Measurements from ENCODE around the gene SIDT2. TPM values are rescaled to one million over a fixed set of nuclear protein-coding genes. Genes with fewer than 3 reads are reported as not detected.
"Not testable (repeated sequence)": the region's sequence is repeated elsewhere in the genome, so short reads cannot be mapped to it uniquely, and the experiment has no call there.

Gene SIDT2
- total RNA-seq, 3 donors from 2014 or later (not counting 1 experiment from before 2014, with no cell fraction given), result 80.0 to 111 (median 82.0) TPM

DNA sequence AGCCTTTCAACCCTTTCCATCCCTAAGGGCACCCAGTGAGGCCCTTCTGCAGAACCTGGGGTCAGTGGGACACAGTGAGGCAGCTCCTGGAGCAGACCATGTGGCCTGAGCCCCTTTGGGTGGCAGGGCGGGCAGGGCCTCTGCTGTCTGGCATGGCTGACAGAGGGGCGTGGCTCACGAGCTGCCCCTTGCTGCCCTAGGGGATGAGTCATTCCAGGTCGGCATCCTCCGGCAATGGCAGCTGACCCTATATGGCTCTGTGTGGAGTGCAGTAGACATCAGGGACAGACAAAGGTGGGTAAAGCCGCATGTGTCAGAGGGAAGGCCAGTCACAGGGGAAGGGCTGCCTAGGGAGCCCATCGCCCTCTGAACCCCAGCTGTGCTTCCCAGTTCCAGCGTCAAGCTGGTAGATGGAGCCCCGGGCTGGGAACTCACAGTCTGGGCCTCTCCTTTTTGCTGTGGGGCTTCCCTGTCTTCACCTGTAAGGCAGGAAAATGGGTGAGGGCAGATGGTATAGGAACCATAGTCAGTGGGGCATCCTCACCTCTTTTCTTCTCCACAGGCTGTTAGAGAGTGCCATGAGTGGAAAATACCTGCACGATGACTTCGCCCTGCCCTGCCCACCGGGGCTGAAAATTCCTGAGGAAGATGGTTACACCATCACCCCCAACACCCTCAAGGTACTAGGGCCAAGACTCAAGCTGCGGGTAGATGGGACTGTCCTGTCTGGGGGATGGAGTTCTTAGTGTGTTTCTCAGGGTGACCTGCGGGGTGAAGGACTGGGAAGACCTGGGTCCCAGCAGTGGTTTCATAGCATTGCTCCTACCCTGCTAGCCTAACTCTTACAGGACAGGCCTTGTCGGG lies 41.1 kb upstream of the SIDT2 start:
- WGBS (ENCODE audit: insufficient coverage), result no CpG with 5 or more reads among the region's 15 CpGs
- H3K27me3 ChIP-seq (ENCODE audit: control insufficient read depth, insufficient read depth, low read length); H3K4me1 Mint-ChIP-seq; H3K9me3 Mint-ChIP-seq; H3K9me3 ChIP-seq (ENCODE audit: control insufficient read depth, insufficient read depth, low read length); H3K36me3 ChIP-seq (ENCODE audit: control insufficient read depth, insufficient read depth, low read length); H3K27ac ChIP-seq (ENCODE audit: low read length); H3K4me1 ChIP-seq (ENCODE audit: control insufficient read depth, insufficient read depth, low read length); H3K36me3 Mint-ChIP-seq; H3K4me3 Mint-ChIP-seq; intact Hi-C loops (cut with micrococcal nuclease); ATAC-seq; DNase-seq; H3K27ac Mint-ChIP-seq; H3K4me3 ChIP-seq (ENCODE audit: low read length): not testable (repeated sequence)
- peaks cover 20 to 30% of the 10 kb centered on the region in 2 donors for H3K27me3 Mint-ChIP-seq (ENCODE audit: low read depth in 2 of 2)

DNA sequence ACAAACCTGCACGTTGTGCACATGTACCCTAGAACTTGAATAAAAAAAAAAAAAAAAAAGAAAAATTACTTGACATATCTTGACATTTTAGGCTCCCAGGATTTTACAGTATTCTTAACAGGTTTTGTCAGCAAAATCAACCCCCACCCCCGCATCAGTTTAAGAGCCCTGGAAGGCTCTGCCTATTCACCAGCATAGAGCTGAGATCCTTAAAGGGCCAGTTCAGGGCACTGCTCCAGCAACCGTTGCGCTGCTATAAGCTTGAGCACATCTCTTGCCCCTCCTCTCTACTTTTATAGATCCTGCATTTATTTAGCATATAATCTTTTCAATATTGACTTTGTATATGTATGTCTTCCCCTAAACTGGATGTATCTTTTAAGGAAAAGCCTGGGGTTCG lies 35.2 kb upstream of the SIDT2 start:
- H3K4me3 Mint-ChIP-seq, result peak overlapping the region; percentile 100
- no peaks in the 10 kb centered on the region for H3K27me3 ChIP-seq (ENCODE audit: control insufficient read depth, insufficient read depth, low read length)
- TF ChIP-seq, protein P1, sequence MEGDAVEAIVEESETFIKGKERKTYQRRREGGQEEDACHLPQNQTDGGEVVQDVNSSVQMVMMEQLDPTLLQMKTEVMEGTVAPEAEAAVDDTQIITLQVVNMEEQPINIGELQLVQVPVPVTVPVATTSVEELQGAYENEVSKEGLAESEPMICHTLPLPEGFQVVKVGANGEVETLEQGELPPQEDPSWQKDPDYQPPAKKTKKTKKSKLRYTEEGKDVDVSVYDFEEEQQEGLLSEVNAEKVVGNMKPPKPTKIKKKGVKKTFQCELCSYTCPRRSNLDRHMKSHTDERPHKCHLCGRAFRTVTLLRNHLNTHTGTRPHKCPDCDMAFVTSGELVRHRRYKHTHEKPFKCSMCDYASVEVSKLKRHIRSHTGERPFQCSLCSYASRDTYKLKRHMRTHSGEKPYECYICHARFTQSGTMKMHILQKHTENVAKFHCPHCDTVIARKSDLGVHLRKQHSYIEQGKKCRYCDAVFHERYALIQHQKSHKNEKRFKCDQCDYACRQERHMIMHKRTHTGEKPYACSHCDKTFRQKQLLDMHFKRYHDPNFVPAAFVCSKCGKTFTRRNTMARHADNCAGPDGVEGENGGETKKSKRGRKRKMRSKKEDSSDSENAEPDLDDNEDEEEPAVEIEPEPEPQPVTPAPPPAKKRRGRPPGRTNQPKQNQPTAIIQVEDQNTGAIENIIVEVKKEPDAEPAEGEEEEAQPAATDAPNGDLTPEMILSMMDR (IDR thresholded peaks at IDR 0.05), result no peak
- ATAC-seq (peak; percentile 30 to 57 (median 41)), DNase-seq (peak in 1 of 2 donors; percentile 58)
- peaks cover 24% of the 10 kb centered on the region for H3K4me1 ChIP-seq (ENCODE audit: control insufficient read depth, insufficient read depth, low read length)
- H3K27ac Mint-ChIP-seq, result peak overlapping the region; percentile 89 to 93
- H3K36me3 Mint-ChIP-seq, result peaks cover 6% of the 10 kb centered on the region
- 12% methylated on average over 5 of the region's 5 CpGs for WGBS (ENCODE audit: insufficient coverage)
- H3K27me3 Mint-ChIP-seq (ENCODE audit: low read depth in 2 of 2), result peaks cover 12 to 30% of the 10 kb centered on the region in 2 donors
- peak overlapping the region; percentile 74 for H3K4me3 ChIP-seq (ENCODE audit: low read length)
- no peaks in the 10 kb centered on the region for H3K9me3 ChIP-seq (ENCODE audit: control insufficient read depth, insufficient read depth, low read length)
- peaks cover 32 to 36% of the 10 kb centered on the region in 2 donors for H3K4me1 Mint-ChIP-seq
- no peaks in the 10 kb centered on the region for H3K9me3 Mint-ChIP-seq
- intact Hi-C loops (cut with micrococcal nuclease), result no loop called here
- H3K36me3 ChIP-seq (ENCODE audit: control insufficient read depth, insufficient read depth, low read length), result peaks cover 10% of the 10 kb centered on the region
- H3K27ac ChIP-seq (ENCODE audit: low read length), result peak overlapping the region; percentile 74

DNA sequence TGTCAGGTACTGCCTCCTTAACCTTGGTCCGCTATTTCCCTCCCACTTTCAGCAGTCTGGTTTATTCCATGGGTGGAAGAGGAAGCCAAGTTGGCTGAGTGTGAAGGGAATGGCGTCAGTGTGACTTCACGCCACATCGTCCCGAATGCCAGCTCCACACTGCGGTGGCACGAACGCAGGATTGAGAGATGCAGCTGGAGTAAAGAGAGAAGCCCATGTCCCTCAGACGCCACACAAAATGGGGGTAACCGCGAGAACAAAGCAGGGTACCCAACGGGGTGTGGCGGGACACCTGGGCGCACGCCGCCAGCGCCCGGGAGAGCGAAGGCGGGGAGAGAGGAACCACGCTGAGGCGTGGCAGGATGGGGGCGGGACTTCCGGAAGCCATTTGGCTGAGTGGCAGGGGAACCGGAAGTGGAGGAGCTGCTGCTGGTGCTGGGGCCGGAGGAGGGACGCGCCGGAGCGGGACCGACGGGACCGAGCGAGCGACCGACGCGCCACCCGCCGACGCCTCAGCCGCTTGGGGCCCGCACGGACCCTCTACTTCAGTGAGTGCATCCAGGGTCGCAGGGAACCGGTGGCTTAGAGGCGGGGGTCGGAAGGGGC lies 34.6 kb upstream of the SIDT2 start, which contains the start of gene PAFAH1B2:
Gene PAFAH1B2, plus strand, starts transcription at position 417 of the 606 bp plus-strand sequence. CDS start 8,161 bp downstream, outside the sequence.
- Mint-ChIP-seq H3K27ac (peak within 1 kb of the TSS; percentile 89 to 93), H3K27me3 (ENCODE audit: low read depth in 2 of 2) (peaks cover 12 to 30% of the 10 kb centered on the region in 2 donors), H3K9me3 (no peaks in the 10 kb centered on the region), H3K4me3 (peak within 1 kb of the TSS; percentile 100), H3K36me3 (peaks cover 6% of the 10 kb centered on the region), H3K4me1 (peaks cover 32 to 36% of the 10 kb centered on the region in 2 donors)
- DNase-seq (peak; percentile 90 to 97), ATAC-seq (peak; percentile 87 to 96 (median 93))
- H3K4me1 ChIP-seq (ENCODE audit: control insufficient read depth, insufficient read depth, low read length), result peaks cover 24% of the 10 kb centered on the region
- H3K27me3 ChIP-seq (ENCODE audit: control insufficient read depth, insufficient read depth, low read length), result no peaks in the 10 kb centered on the region
- TF ChIP-seq, protein P1 (IDR thresholded peaks at IDR 0.05), result no peak
- H3K36me3 ChIP-seq (ENCODE audit: control insufficient read depth, insufficient read depth, low read length), result peaks cover 11% of the 10 kb centered on the region
- H3K4me3 ChIP-seq (ENCODE audit: low read length), result peak within 1 kb of the TSS; percentile 74
- intact Hi-C loops (cut with micrococcal nuclease), result loop anchor here (1.0 to 2.0 kb wide), 3 partner anchors 35 to 86 kb away; partner anchors contain the start of genes SIDT2 and SIK3
- H3K9me3 ChIP-seq (ENCODE audit: control insufficient read depth, insufficient read depth, low read length), result no peaks in the 10 kb centered on the region
- H3K27ac ChIP-seq (ENCODE audit: low read length), result peak within 1 kb of the TSS; percentile 74
- WGBS (ENCODE audit: insufficient coverage), result under 1% methylated on average over 45 of the region's 48 CpGs
